ENCODE results near the gene DCTD. TPM values are rescaled to one million over a fixed set of nuclear protein-coding genes. Genes with fewer than 3 reads are reported as not detected.

DCTD gene
- total RNA-seq, 1 donor = 91.2 TPM

DNA sequence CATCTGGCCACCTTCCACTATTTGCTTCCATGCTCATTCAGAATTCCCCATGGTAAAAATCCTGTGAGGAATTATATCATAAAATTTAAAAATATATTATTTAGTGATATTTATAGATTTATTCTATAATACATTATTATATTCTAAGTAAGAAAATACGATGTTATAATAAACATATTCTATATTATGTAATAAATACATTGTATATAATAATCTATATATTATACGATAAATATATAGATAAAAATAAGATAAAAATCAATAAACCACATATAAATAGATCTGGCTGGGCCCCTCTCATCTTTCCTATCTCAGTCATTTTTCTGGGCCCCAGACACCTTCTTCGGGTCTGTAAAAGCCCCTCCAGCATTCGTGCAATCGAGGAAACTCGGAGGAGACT, 68.5 kb downstream of the DCTD start:
- no peak for DNase-seq (ENCODE audit: low read depth)
- TF ChIP-seq, protein P1, sequence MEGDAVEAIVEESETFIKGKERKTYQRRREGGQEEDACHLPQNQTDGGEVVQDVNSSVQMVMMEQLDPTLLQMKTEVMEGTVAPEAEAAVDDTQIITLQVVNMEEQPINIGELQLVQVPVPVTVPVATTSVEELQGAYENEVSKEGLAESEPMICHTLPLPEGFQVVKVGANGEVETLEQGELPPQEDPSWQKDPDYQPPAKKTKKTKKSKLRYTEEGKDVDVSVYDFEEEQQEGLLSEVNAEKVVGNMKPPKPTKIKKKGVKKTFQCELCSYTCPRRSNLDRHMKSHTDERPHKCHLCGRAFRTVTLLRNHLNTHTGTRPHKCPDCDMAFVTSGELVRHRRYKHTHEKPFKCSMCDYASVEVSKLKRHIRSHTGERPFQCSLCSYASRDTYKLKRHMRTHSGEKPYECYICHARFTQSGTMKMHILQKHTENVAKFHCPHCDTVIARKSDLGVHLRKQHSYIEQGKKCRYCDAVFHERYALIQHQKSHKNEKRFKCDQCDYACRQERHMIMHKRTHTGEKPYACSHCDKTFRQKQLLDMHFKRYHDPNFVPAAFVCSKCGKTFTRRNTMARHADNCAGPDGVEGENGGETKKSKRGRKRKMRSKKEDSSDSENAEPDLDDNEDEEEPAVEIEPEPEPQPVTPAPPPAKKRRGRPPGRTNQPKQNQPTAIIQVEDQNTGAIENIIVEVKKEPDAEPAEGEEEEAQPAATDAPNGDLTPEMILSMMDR (IDR thresholded peaks at IDR 0.05; ENCODE audit: insufficient read depth, low read length) = no peak
- no peak overlapping the region for H3K4me3 ChIP-seq (ENCODE audit: low read depth, low read length)

DNA sequence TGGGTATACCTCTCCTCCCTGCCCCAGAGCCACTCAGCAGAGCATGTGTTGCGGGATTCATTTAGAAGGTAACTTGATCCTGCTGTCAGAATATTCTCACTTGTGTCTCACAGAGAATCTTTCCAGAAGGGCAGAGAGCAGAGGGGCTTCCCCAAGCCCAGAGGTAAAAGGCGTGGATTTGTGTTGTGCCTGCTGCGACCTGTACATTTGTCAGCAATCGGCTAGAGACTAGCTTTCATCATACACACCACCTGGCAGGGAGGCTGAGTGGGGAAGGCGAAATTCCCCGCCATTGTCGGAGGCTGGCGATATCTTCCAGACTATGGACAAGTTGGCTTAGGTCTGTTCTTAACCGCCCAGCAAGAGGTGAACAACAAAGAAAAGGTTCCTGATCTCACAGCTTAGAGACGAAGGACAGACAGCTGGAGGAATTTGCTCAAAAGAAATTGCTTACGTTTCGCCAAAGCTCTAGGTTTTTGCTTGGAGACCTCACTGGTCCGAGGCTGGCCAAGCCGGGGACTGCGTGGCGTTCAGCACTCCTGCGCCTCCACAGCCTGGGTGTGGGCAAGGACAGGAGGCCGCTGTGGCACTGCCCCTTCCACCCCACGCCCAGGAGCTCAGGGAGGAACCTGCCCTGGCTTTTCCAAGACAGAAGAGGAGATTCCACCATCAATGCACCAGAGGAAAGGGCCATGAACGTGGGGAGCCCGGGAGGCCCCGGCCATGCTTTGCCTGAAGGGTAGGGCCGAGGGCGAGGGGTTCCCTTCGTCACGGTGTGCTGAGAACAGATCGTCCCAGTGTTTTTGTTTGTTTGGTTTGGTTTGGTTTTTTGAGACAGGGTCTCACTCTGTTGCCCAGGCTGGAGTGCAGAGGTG, 69.4 kb downstream of the DCTD start:
- TF ChIP-seq, protein P1 (IDR thresholded peaks at IDR 0.05; ENCODE audit: insufficient read depth, low read length) = no peak
- no peak overlapping the region for H3K4me3 ChIP-seq (ENCODE audit: low read depth, low read length)
- no peak for DNase-seq (ENCODE audit: low read depth)

DNA sequence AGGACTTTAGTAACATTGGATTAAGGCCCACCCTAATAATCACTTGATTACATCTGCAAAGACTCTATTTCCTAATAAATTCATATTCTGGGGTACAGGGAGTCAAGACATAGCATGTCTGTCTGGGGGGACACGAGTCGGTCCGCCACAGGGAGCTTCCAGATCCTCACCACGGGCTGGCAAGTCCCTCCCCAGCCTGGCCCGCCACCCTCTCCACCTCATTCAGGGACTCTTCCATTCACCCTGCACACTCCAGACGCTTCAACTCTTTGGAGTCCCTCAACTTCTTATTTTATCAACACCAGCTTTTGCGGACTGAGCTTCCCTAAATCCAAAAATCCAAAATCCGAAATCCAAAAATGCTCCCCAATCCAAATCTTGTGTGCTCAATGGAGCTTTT, 71.2 kb downstream of the DCTD start:
- no peak overlapping the region for H3K4me3 ChIP-seq (ENCODE audit: low read depth, low read length)
- TF ChIP-seq, protein P1 (IDR thresholded peaks at IDR 0.05; ENCODE audit: insufficient read depth, low read length) = no peak
- DNase-seq (ENCODE audit: low read depth) = no peak

- TF ChIP-seq, protein P1 (IDR thresholded peaks at IDR 0.05; ENCODE audit: insufficient read depth, low read length) = no peak
- no peak for DNase-seq (ENCODE audit: low read depth)
Measured at GRCh38 chr4:182845618-182846017, 71.6 kb downstream of the DCTD start.

GRCh38 chr4:182843808-182844325, 73.3 kb downstream of the DCTD start:
- DNase-seq (ENCODE audit: low read depth) = no peak
- TF ChIP-seq, protein P1 (IDR thresholded peaks at IDR 0.05; ENCODE audit: insufficient read depth, low read length) = no peak
- H3K4me3 ChIP-seq (ENCODE audit: low read depth, low read length) = no peak overlapping the region

More at GRCh38 chr4:182845618-182846017, 71.6 kb downstream of the DCTD start:
- H3K4me3 ChIP-seq (ENCODE audit: low read depth, low read length) = no peak overlapping the region

DNA sequence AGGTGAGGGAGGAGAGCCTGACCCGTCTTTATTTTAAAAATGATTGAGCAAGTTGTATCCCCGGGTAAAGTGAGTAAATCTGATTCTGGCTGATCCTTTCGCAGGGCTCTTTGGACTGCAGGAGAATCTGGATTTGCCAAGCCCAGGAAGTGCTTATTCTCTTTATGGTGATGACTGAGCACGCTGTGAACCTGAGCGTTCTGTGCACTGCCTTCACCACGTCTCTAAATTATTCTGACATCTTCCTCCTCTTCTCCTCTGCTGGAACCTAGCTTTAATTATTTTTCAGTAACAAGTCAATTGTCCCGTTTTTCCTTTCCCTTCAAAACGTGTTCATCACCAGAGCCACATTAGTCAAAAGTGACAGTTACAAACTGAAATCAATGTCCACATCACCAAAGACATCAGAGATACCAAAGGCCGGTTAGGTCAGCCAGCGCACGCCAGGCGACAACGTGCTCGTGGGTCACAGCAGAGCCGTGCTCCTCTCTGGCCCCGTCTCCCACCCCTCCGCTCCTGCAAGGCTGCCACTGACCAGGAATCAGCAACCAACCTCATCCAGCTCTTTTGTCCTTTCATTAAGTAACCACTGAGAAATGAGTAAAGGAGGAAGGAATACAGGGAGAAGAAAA, 74.3 kb downstream of the DCTD start:
- no peak for DNase-seq (ENCODE audit: low read depth)
- no peak overlapping the region for H3K4me3 ChIP-seq (ENCODE audit: low read depth, low read length)
- TF ChIP-seq, protein P1 (IDR thresholded peaks at IDR 0.05; ENCODE audit: insufficient read depth, low read length) = no peak

All from fibroblast of the aortic adventitia (primary cell).